ENCODE measurements around the gene TPST2. TPM values are rescaled to one million over a fixed set of nuclear protein-coding genes. Genes with fewer than 3 reads are reported as not detected.
A peak's percentile ranks its signal among the peaks of the same experiment; 100 is the strongest.

Gene TPST2
- total and polyA plus RNA-seq, 10 of the 15 experiments (the other 5 are each of a cell fraction or from before 2014, with no cell fraction given), result 6.3 to 33.7 (median 28.4) TPM

- TF ChIP-seq SPI1 (IDR thresholded peaks at IDR 0.05; ENCODE audit: borderline replicate concordance, insufficient read depth, low read depth, low read length), result peak; percentile 41; the same call in 1 of the 2 replicates
- no peak for TF ChIP-seq HCFC1 (IDR thresholded peaks at IDR 0.05; ENCODE audit: low read length)
- peak; percentile 64 for TF ChIP-seq MEF2B (IDR thresholded peaks at IDR 0.05; ENCODE audit: partially characterized antibody, poor library complexity, severe bottlenecking)
- TF ChIP-seq PRDM15 (CRISPR knock-in tag; IDR thresholded peaks at IDR 0.05), result no peak
- no peak for TF ChIP-seq SKIL (IDR thresholded peaks at IDR 0.05; ENCODE audit: low read depth, poor library complexity, severe bottlenecking)
- TF ChIP-seq EGR1 (IDR thresholded peaks at IDR 0.05; ENCODE audit: borderline replicate concordance in 1 of 2, low read depth in 2 of 2, low read length in 2 of 2), result no peak
- peak; percentile 90 for TF ChIP-seq MLLT1 (IDR thresholded peaks at IDR 0.05)
- no peak for TF ChIP-seq BCL3 (IDR thresholded peaks at IDR 0.05; ENCODE audit: borderline replicate concordance, insufficient read depth, low read depth, low read length, poor library complexity, severe bottlenecking)
- no peak for TF ChIP-seq SIN3A (IDR thresholded peaks at IDR 0.05; ENCODE audit: low read depth, low read length)
- no peak for TF ChIP-seq IRF4 (IDR thresholded peaks at IDR 0.05; ENCODE audit: low read depth, low read length)
- TF ChIP-seq RUNX3 (IDR thresholded peaks at IDR 0.05; ENCODE audit: low read length), result peak; percentile 94
- TF ChIP-seq RELB (IDR thresholded peaks at IDR 0.05; ENCODE audit: low read depth), result peak; percentile 80
- peak; percentile 63 to 74; a peak in 2 of 4 replicates for TF ChIP-seq EP300 (IDR thresholded peaks at IDR 0.05; ENCODE audit: borderline replicate concordance in 1 of 2, control insufficient read depth in 1 of 2, low read depth in 2 of 2, low read length in 2 of 2)
- no peak for TF ChIP-seq ZNF622 (IDR thresholded peaks at IDR 0.05)
- no peak for TF ChIP-seq RB1 (IDR thresholded peaks at IDR 0.05; ENCODE audit: borderline replicate concordance)
- peak; percentile 35; the same call in 1 of the 2 replicates for TF ChIP-seq CHD2 (IDR thresholded peaks at IDR 0.05; ENCODE audit: borderline replicate concordance, low read depth, low read length)
- TF ChIP-seq CHD1 (IDR thresholded peaks at IDR 0.05; ENCODE audit: low read depth, low read length), result no peak
- no peak for TF ChIP-seq SREBF2 (IDR thresholded peaks at IDR 0.05; ENCODE audit: low read length)
- TF ChIP-seq MTA2 (IDR thresholded peaks at IDR 0.05; ENCODE audit: low read depth), result peak; percentile 79
- 0 out of 2 replicates have a peak, but pooled peaks have one; percentile 48 for TF ChIP-seq PAX5 (IDR thresholded peaks at IDR 0.05; ENCODE audit: borderline replicate concordance, low read depth, low read length)
These were observed 2.5 kb upstream of the TPST2 start (continued) for GRCh38 chr22:26592421-26592891.
